K562 treated with DMSO at 1 percent for 12 hours (cell line): Measurements from ENCODE around the gene FXYD5. TPM values are rescaled to one million over a fixed set of nuclear protein-coding genes. Genes with fewer than 3 reads are reported as not detected.

Experiments
- total RNA-seq: library from RNA; unstranded; fragments of 300-600 nt; gene quantifications from 2 replicates; pipeline ENCODE4 v1.2.3, GENCODE V29; 2022; ENCODE audit not compliant: insufficient read depth

FXYD5 gene
- 254 and 288 TPM in 2 replicates for total RNA-seq

GRCh38 chr19:35154525-35155406 is at the start of gene FXYD5:
Gene FXYD5 (plus strand): TSS chr19:35154735. CDS start chr19:35155551, 816 bp downstream.

GRCh38 chr19:35115177-35115951 is 39.2 kb upstream of the FXYD5 start, which contains the start of gene FXYD3:
Gene FXYD3 (plus strand): TSS chr19:35115823. CDS start chr19:35119377, 3,554 bp downstream.

GRCh38 chr19:35134601-35135242 is 19.8 kb upstream of the FXYD5 start, which contains the start of gene LGI4:
Gene LGI4 (minus strand): TSS chr19:35135059. CDS start chr19:35134680, 379 bp downstream.

DNA sequence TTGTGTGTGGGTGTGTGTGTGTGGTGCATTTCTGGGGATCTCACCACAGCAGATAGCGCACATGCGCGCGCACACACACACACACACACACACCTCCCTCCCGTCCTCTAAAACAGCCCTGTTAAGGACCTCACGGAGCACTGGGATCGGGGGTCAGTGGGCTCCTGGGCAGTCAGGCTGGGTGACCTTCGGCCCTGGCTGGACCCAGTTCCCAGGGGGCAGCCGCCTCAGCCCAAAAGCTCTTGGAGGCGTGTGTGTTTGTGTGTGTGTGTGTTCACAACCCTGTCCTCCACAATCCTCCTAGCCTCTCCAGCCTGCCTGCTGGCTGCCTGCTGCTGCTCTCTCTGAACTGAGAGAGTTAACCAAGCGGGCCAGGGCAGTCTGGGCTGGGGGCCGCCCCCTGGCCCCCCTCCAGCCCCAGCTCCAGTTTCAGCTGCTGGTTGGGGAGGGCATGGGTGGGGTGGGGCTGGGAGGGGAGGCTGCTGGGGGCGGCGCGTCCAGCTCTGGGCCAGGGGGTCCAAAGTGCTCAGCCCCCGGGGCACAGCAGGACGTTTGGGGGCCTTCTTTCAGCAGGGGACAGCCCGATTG is 16.1 kb upstream of the FXYD5 start, which contains the start of gene FXYD1:
Gene FXYD1 (plus strand): TSS at position 520 of the 588 bp plus-strand sequence. CDS start 1,256 bp downstream, outside the sequence.

DNA sequence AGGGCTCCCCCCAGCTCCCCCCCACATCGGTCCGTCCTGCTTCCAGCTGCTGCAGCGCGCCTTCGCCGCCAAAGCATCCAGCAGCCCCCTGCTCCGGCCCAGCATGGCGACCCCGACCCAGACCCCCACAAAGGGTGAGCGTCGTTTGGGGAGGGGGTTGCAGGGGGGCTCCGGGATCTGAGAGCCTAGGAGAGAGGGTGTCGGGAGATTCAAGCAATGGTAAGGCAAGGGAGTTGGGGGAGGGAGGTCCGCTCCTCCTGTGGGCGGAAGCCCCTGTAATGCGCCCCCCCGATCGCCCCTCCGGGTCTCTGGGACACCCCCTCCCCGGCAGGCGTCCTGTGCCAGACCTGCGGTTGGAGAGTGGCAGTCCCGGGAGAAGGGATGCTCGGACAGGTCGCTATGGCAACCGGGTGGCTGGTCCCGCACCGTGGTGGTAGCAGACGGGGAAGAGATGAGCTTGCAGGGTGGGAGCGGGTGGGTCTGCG is 11.3 kb upstream of the FXYD5 start, which contains the start of gene FXYD7:
Gene FXYD7 (plus strand): TSS at position 25 of the 485 bp plus-strand sequence. CDS start 79 bp downstream, at position 104.

Other genes with a start within 250 kb of the FXYD5 start
- gene ZNF30, start 227.8 kb upstream of the FXYD5 start, total RNA-seq: 6.7 and 8.4 TPM in 2 replicates
- gene ZNF792, start 190.5 kb upstream of the FXYD5 start, total RNA-seq: 2.6 and 8.0 TPM in 2 replicates
- gene GRAMD1A, start 154.4 kb upstream of the FXYD5 start, total RNA-seq: 69.5 and 86.1 TPM in 2 replicates
- 6.2 and 9.0 TPM in 2 replicates for gene SCN1B, start 124.3 kb upstream of the FXYD5 start, total RNA-seq
- gene HPN, start 113.0 kb upstream of the FXYD5 start, total RNA-seq: 2.6 and 2.8 TPM in 2 replicates
- gene FXYD3, start 38.9 kb upstream of the FXYD5 start, total RNA-seq: not detected in 2 replicates
- gene LGI4, start 19.7 kb upstream of the FXYD5 start, total RNA-seq: 0.93 and 1.5 TPM in 2 replicates
- not detected in 2 replicates for gene FXYD1, start 15.9 kb upstream of the FXYD5 start, total RNA-seq
- gene FXYD7, start 11.5 kb upstream of the FXYD5 start, total RNA-seq: not detected in 2 replicates
- not detected in 2 replicates for gene FAM187B, start 74.0 kb downstream of the FXYD5 start, total RNA-seq
- gene LSR, start 94.3 kb downstream of the FXYD5 start, total RNA-seq: 59.8 and 61.1 TPM in 2 replicates
- gene USF2, start 114.2 kb downstream of the FXYD5 start, total RNA-seq: 126 and 135 TPM in 2 replicates
- not detected in 2 replicates for gene HAMP, start 127.8 kb downstream of the FXYD5 start, total RNA-seq
- 0.47 and 3.3 TPM in 2 replicates for gene MAG, start 137.4 kb downstream of the FXYD5 start, total RNA-seq
- 1.4 and 2.2 TPM in 2 replicates for gene CD22, start 174.5 kb downstream of the FXYD5 start, total RNA-seq
- not detected in 2 replicates for gene FFAR1, start 193.2 kb downstream of the FXYD5 start, total RNA-seq
- not detected in 2 replicates for gene FFAR3, start 203.7 kb downstream of the FXYD5 start, total RNA-seq
- not detected in 2 replicates for gene GPR42, start 216.3 kb downstream of the FXYD5 start, total RNA-seq